Adrenal gland (tissue), 12 donors: Measurements from ENCODE around the gene GPD1. TPM values are rescaled to one million over a fixed set of nuclear protein-coding genes. Genes with fewer than 3 reads are reported as not detected.

ENCODE experiments used
- DNase-seq, 7 donors: peaks; one replicate each; pipeline ENCODE4 v3.0.0-alpha.2; 2019 to 2020
- H3K27ac ChIP-seq, 5 donors: fragments of 200-600 bp; sonication (generic) in 4 of 5; 1 replicate in 3 of 5; 2 replicates in 2 of 5; pipeline versions ENCODE4 v1.5.1 to v1.8.0; 2016 to 2020; ENCODE audit warnings: mild to moderate bottlenecking in 1 of 5
- H3K27me3 ChIP-seq: fragments of 200-600 bp; 2 replicates; pipeline ENCODE4 v1.8.0; 2021
- H3K36me3 ChIP-seq, 2 donors: fragments of 200-600 bp; replicated peaks in 1 of 2; 1 replicate in 1 of 2; 2 replicates in 1 of 2; pipeline versions ENCODE4 v1.5.1 to v1.8.0; 2018 to 2022
- H3K4me1 ChIP-seq, 2 donors: fragments of 200-600 bp; replicated peaks in 1 of 2; 1 replicate in 1 of 2; 2 replicates in 1 of 2; pipeline versions ENCODE4 v1.5.1 to v1.8.0; 2018 to 2021
- H3K4me3 ChIP-seq, 4 donors: fragments of 200-600 bp; sonication (generic) in 3 of 4; one replicate each; pipeline ENCODE4 v1.5.1; 2016 to 2018
- H3K9me3 ChIP-seq, 3 donors: fragments of 200-600 bp; sonication (generic) in 1 of 3; replicated peaks in 1 of 3; 1 replicate in 2 of 3; 2 replicates in 1 of 3; pipeline versions ENCODE4 v1.5.1 to v1.8.0; 2016 to 2021
- CTCF ChIP-seq, 6 experiments: fragments of 450-650 bp in 4 of 6; fragments of 200-600 bp in 2 of 6; sonication (generic) in 1 of 6; IDR thresholded peaks; 1 replicate in 5 of 6; 2 replicates in 1 of 6; pipeline versions ENCODE4 v1.5.1 to v1.8.0; 2016 to 2021; ENCODE audit warnings: antibody characterized with exemption in 6 of 6, mild to moderate bottlenecking in 2 of 6, moderate library complexity in 1 of 6
- POLR2A ChIP-seq, 2 donors: fragments of 450-650 bp; IDR thresholded peaks; one replicate each; pipeline ENCODE4 v1.6.1; 2017; ENCODE audit warnings: antibody characterized with exemption in 2 of 2, mild to moderate bottlenecking in 2 of 2, moderate library complexity in 1 of 2
- WGBS, 4 donors: extraction: QIAGEN DNeasy Blood & Tissue Kit in 2 of 4; methylation state at CpG; one replicate each; pipeline versions ENCODE4 v1.1.5 to v1.1.7; 2013 to 2017; 5-methylcytosine and 5-hydroxymethylcytosine counted together
- intact Hi-C, 2 donors: fragments of 100-400 bp; cut with DNase I; formaldehyde crosslinking; loops; one replicate each; pipeline versions ENCODE4 v1.14.1 to v1.15.0; 2022 to 2023
- polyA plus RNA-seq, 3 donors: library from polyadenylated mRNA; stranded (reverse); fragments of 200-250 nt in 2 of 3; fragments of 350-450 nt in 1 of 3; fragmentation: Illumina TruSeq in 1 of 3; extraction: RNeasy Lipid Tissue Mini Kit (QIAGEN cat#74804) in 1 of 3; gene quantifications; one replicate each; pipeline ENCODE4 v1.2.3, GENCODE V29; 2013 to 2014
- total RNA-seq, 9 donors: library from RNA; depleted of rRNA in 4 of 9; stranded (reverse); fragments of >200 nt in 4 of 9; fragments of 120-200 nt in 1 of 9; fragmentation: NEBNext Ultra II Directional in 1 of 9; extraction: Animal tissue kit (Norgen Biotek cat#: 25700) in 1 of 9; gene quantifications; one replicate each; pipeline versions ENCODE4 v1.1.0 to v1.2.4, GENCODE V29; 2013 to 2023
- donor health status: healthy with polysubstance abuse.
- donor health status: Bipolar disorder and iron deficiency.
- donor health status: DM: yes; HTN: yes; CAD: no.
- donor health status: DM: no; HTN: no; CAD: no.
- donor health status: DM: no; HTN: no; CAD: no.
- donor health status: DM: yes; HTN: yes; CAD: no.

The GPD1 gene
- total and polyA plus RNA-seq, 12 donors: 0.43 to 36.9 (median 2.6) TPM

GRCh38 chr12:50073712-50074111 lies 30.1 kb upstream of the GPD1 start:
- no peak for DNase-seq
- 71 to 91% (median 83%) methylated on average over 6 to 10 of the region's 10 CpGs for WGBS, 4 donors
- intact Hi-C loops: loop anchor here in 1 of 2 donors (5.0 kb wide), 1 partner anchor 104 kb away; no protein-coding TSS in a partner anchor
- Histone ChIP-seq H3K27me3 (no peaks in the 10 kb centered on the region), H3K4me1 (peaks cover 0 to 4% of the 10 kb centered on the region in 2 donors), H3K27ac (no peak overlapping the region), H3K4me3 (no peak overlapping the region), H3K9me3 (no peaks in the 10 kb centered on the region), H3K36me3 (no peaks in the 10 kb centered on the region)
- TF ChIP-seq CTCF (IDR thresholded peaks at IDR 0.05) (no peak), POLR2A (IDR thresholded peaks at IDR 0.05) (no peak)

- no peaks in the 10 kb centered on the region for H3K36me3 ChIP-seq
- intact Hi-C loops: loop anchor here (5.0 kb wide), 1 partner anchor 102 kb away; no protein-coding TSS in a partner anchor
- H3K27me3 ChIP-seq: no peaks in the 10 kb centered on the region
- H3K9me3 ChIP-seq: no peaks in the 10 kb centered on the region
- H3K4me1 ChIP-seq: peaks cover 0 to 4% of the 10 kb centered on the region in 2 donors
- DNase-seq: peak; percentile 84 to 94 (median 89)
- H3K27ac ChIP-seq: no peak overlapping the region
- WGBS, 4 donors: 6 to 8% (median 7%) methylated on average over 4 to 9 of the region's 9 CpGs
- TF ChIP-seq POLR2A (IDR thresholded peaks at IDR 0.05) (no peak), CTCF (IDR thresholded peaks at IDR 0.05) (peak; percentile 82 to 98 (median 96))
- H3K4me3 ChIP-seq: no peak overlapping the region
These were observed 28.6 kb upstream of the GPD1 start for GRCh38 chr12:50074936-50075807.

GRCh38 chr12:50075808-50076170 lies 28.0 kb upstream of the GPD1 start:
- intact Hi-C loops: loop anchor here in 1 of 2 donors (5.0 kb wide), 1 partner anchor 102 kb away; no protein-coding TSS in a partner anchor
- Histone ChIP-seq H3K27me3 (no peaks in the 10 kb centered on the region), H3K27ac (no peak overlapping the region), H3K4me3 (no peak overlapping the region), H3K9me3 (no peaks in the 10 kb centered on the region), H3K36me3 (no peaks in the 10 kb centered on the region), H3K4me1 (peaks cover 0 to 4% of the 10 kb centered on the region in 2 donors)
- 89 to 100% (median 100%) methylated on average over 1 of the region's 1 CpG; no CpG with 5 or more reads in 1 of the 4 donors for WGBS, 4 donors
- no peak for DNase-seq
- no peak for TF ChIP-seq POLR2A (IDR thresholded peaks at IDR 0.05)
- TF ChIP-seq CTCF (IDR thresholded peaks at IDR 0.05): no peak

- Histone ChIP-seq H3K4me3 (no peak overlapping the region), H3K4me1 (peaks cover 0 to 4% of the 10 kb centered on the region in 2 donors), H3K9me3 (no peaks in the 10 kb centered on the region), H3K27ac (no peak overlapping the region), H3K36me3 (no peaks in the 10 kb centered on the region), H3K27me3 (no peaks in the 10 kb centered on the region)
- WGBS, 4 donors: 80 to 83% (median 81%) methylated on average over 10 to 12 of the region's 12 CpGs
- no peak for DNase-seq
- no peak for TF ChIP-seq CTCF (IDR thresholded peaks at IDR 0.05)
- intact Hi-C loops: loop anchor here in 1 of 2 donors (5.0 kb wide), 1 partner anchor 100 kb away; no protein-coding TSS in a partner anchor
These were observed 26.7 kb upstream of the GPD1 start for GRCh38 chr12:50077099-50077498.
